NT2/D1 (cell line): ENCODE results near the gene RPL18.
"Not testable (repeated sequence)": the region's sequence is repeated elsewhere in the genome, so short reads cannot be mapped to it uniquely, and the experiment has no call there.

Source experiments
- DNase-seq: peaks from one replicate; pipeline ENCODE4 v3.0.0-alpha.2; 2011; ENCODE audit warnings: low read depth, low spot score
- H3K27me3 ChIP-seq: 2 replicates; pipeline ENCODE4 v1.6.0; 2011; ENCODE audit warnings: mild to moderate bottlenecking; ENCODE audit not compliant: insufficient read length, insufficient read depth
- H3K36me3 ChIP-seq: 2 replicates; pipeline ENCODE4 v1.6.1; 2011; ENCODE audit warnings: mild to moderate bottlenecking, low read length, mixed read lengths; ENCODE audit not compliant: insufficient read depth, insufficient read length
- H3K4me1 ChIP-seq: 2 replicates; pipeline ENCODE4 v1.5.1; 2011; ENCODE audit not compliant: insufficient read depth, insufficient read length
- H3K4me3 ChIP-seq: 2 replicates; pipeline ENCODE4 v1.5.1; 2011; ENCODE audit warnings: low read depth; ENCODE audit not compliant: insufficient read length
- H3K9ac ChIP-seq: 2 replicates; pipeline ENCODE4 v1.6.0; 2011; ENCODE audit warnings: low read depth; ENCODE audit not compliant: insufficient read length
- H3K9me3 ChIP-seq: 2 replicates; pipeline ENCODE4 v1.5.1; 2011; ENCODE audit warnings: mild to moderate bottlenecking, low read length; ENCODE audit not compliant: insufficient read depth
- SUZ12 ChIP-seq: IDR thresholded peaks from 2 replicates; pipeline ENCODE4 v1.6.1; 2011; ENCODE audit not compliant: insufficient read length, insufficient read depth; ENCODE audit errors: extremely low read depth
- YY1 ChIP-seq: IDR thresholded peaks from 2 replicates; pipeline ENCODE4 v1.6.1; 2011; ENCODE audit not compliant: insufficient read length, insufficient read depth
- ZNF274 ChIP-seq: IDR thresholded peaks from 2 replicates; pipeline ENCODE4 v1.6.1; 2011; ENCODE audit warnings: mild to moderate bottlenecking, low read depth, low read length

The RPL18 gene

DNA sequence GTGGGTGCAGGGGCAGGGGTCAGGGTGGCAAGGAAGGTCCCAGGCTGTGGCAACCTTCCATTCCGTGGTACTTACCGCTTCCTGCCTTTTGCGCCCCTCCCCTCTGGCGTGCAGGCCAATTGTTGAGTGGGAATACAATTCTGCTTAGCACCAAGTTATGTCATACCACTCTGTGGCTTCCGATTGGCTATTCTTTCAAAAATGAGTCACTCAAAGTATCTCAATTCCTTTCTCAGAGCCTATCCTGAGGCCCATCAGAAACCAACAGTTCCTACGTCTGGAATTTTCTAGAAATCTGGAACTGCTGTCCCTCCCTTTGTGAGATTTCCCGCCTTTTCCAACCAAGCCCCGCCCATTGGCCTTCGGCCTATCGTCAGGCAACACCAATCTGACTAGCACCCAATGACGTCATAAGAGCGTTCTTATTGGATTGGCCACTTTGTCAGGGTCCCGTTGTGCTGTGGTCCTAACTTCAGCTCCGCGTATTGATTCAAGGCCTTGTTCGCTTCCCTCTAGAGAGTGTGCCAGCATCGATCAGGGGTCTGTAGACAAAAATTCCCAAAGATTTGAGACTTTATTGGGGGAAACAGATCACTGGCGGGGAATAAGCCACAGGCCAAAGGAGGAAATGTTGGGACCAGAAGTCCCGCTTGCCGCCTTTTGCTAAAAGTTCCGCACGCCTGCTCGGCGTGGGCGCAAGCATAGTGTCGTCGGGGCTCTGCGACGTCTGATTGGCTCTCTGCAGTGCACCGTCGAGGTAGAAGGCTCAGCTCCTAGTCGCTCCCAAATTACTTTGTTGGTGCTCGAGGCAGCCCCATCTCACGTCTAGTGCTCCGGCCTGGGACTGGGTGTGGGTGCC lies 42.1 kb upstream of the RPL18 start:
- no peaks in the 10 kb centered on the region for H3K36me3 ChIP-seq
- H3K27me3 ChIP-seq, result no peaks in the 10 kb centered on the region
- H3K4me1 ChIP-seq, result peaks cover 5% of the 10 kb centered on the region
- no peak overlapping the region for H3K4me3 ChIP-seq
- DNase-seq, result no peak
- no peak overlapping the region for H3K9ac ChIP-seq
- no peak for TF ChIP-seq ZNF274
- TF ChIP-seq YY1, result no peak
- TF ChIP-seq SUZ12, result no peak
- peaks cover 5% of the 10 kb centered on the region; the same call in 1 of the 2 replicates for H3K9me3 ChIP-seq

DNA sequence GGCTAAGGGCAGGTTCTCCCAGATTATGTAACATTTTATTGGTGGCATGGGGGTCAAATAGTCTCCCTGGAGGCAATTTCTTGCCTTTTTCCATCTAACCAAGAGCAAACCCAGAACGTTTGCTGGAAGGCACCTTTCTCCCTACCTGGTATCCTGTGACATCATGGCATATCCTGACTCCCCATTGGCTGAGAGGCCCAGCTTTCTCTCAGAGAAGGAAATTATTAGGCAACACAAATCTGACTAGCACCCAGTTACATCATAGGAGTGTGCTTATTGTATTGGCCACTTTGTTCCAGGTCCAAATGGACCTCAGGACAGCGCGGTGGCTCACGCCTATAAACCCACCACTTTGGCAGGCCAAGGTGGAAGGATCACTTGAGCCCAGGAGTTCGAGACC lies 40.8 kb upstream of the RPL18 start:
- H3K4me1 ChIP-seq, result peaks cover 5% of the 10 kb centered on the region
- DNase-seq, result no peak
- no peak overlapping the region for H3K4me3 ChIP-seq
- no peaks in the 10 kb centered on the region for H3K27me3 ChIP-seq
- no peak overlapping the region for H3K9ac ChIP-seq
- no peaks in the 10 kb centered on the region for H3K36me3 ChIP-seq
- TF ChIP-seq YY1, result no peak
- TF ChIP-seq ZNF274, result no peak
- no peak for TF ChIP-seq SUZ12
- H3K9me3 ChIP-seq, result peaks cover 5% of the 10 kb centered on the region; the same call in 1 of the 2 replicates

- Histone ChIP-seq H3K4me3 (no peak overlapping the region), H3K4me1 (peaks cover 3% of the 10 kb centered on the region), H3K27me3 (no peaks in the 10 kb centered on the region), H3K36me3 (no peaks in the 10 kb centered on the region), H3K9ac (no peak overlapping the region), H3K9me3 (peaks cover 5% of the 10 kb centered on the region; the same call in 1 of the 2 replicates)
- DNase-seq, result no peak
- no peak for TF ChIP-seq ZNF274
- TF ChIP-seq YY1, result no peak
- TF ChIP-seq SUZ12, result no peak
Measured at GRCh38 chr19:48658483-48658882, 39.5 kb upstream of the RPL18 start.

- not testable (repeated sequence) for H3K36me3 ChIP-seq, H3K9ac ChIP-seq, H3K27me3 ChIP-seq, H3K9me3 ChIP-seq, H3K4me1 ChIP-seq, H3K4me3 ChIP-seq, DNase-seq
Measured at GRCh38 chr19:48657828-48658227, 38.9 kb upstream of the RPL18 start.

GRCh38 chr19:48656840-48657474 lies 38.0 kb upstream of the RPL18 start:
- Histone ChIP-seq H3K4me3 (no peak overlapping the region), H3K9me3 (peaks cover 5% of the 10 kb centered on the region; the same call in 1 of the 2 replicates), H3K27me3 (no peaks in the 10 kb centered on the region), H3K4me1 (peaks cover 5% of the 10 kb centered on the region), H3K9ac (no peak overlapping the region), H3K36me3 (no peaks in the 10 kb centered on the region)
- no peak for DNase-seq
- no peak for TF ChIP-seq YY1
- no peak for TF ChIP-seq ZNF274
- TF ChIP-seq SUZ12, result no peak

DNA sequence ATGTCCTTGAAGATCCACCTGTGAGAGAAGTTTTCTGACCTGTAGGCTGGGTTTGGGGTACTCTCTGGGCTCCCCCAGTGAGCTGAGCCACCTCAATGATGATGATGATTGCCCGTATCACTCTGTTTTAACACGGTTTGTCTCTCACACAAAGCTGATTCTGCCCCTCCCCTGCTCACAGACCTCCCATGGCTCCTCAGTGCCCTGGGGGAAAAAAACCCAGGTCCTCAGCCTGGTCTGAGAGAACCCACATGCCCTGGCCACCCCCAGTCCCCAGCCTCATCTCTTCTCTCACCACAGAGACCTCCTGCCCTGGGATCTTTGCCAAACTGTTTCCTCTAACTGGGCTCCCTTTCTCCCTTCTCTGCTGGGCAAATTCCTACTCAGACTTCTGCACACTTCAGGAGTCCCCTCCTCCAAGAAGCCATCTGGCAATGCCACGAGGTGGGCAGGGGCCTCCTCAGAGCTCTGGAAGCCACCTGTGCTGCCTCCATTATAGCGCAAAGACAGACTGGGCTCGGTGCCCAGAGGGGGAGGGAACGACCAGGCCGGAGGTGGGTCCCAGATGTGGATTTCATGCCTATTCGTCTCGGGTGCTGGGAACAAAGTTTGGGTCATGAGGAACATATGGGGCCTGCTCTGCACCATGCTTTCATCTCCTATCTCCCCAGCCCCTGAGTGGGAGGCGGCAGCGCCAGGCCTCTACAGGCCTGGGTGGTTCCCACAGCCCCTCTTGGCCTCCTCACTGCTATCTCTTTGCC lies 35.5 kb upstream of the RPL18 start:
- Histone ChIP-seq H3K9ac (no peak overlapping the region), H3K9me3 (no peaks in the 10 kb centered on the region), H3K4me3 (no peak overlapping the region), H3K27me3 (no peaks in the 10 kb centered on the region), H3K4me1 (peaks cover 7% of the 10 kb centered on the region), H3K36me3 (no peaks in the 10 kb centered on the region)
- no peak for DNase-seq
- TF ChIP-seq YY1 (no peak), SUZ12 (no peak), ZNF274 (no peak)

DNA sequence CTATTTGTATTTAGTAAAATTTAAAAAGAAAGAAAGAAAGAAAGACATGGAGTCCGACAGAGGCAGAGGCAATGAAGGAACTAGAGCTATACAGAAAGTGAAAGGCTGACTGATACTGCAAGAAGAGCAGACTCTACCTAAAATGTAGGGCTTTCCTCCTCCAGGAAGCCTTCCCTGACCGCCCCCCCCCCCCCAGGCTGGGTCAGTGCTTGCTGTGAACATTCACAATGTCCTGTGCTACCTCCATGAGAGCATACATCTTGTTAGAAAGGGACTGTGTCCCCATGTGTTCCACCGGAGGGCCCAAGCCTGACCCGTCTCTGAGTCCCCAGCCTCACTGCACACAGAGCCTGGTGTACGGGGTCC lies 32.7 kb upstream of the RPL18 start:
- no peaks in the 10 kb centered on the region for H3K36me3 ChIP-seq
- no peak for TF ChIP-seq SUZ12
- no peak for TF ChIP-seq YY1
- no peak for TF ChIP-seq ZNF274
- H3K4me1 ChIP-seq, result peaks cover 5% of the 10 kb centered on the region
- no peak overlapping the region for H3K4me3 ChIP-seq
- H3K27me3 ChIP-seq, result no peaks in the 10 kb centered on the region
- DNase-seq, result no peak
- H3K9ac ChIP-seq, result no peak overlapping the region
- no peaks in the 10 kb centered on the region for H3K9me3 ChIP-seq
